ENCODE measurements around the gene KIAA1549. TPM values are rescaled to one million over a fixed set of nuclear protein-coding genes. Genes with fewer than 3 reads are reported as not detected.
"Not testable (repeated sequence)": the region's sequence is repeated elsewhere in the genome, so short reads cannot be mapped to it uniquely, and the experiment has no call there.

The KIAA1549 gene
- total RNA-seq, 2 donors from 2014 or later: 1.4 to 1.8 TPM

DNA sequence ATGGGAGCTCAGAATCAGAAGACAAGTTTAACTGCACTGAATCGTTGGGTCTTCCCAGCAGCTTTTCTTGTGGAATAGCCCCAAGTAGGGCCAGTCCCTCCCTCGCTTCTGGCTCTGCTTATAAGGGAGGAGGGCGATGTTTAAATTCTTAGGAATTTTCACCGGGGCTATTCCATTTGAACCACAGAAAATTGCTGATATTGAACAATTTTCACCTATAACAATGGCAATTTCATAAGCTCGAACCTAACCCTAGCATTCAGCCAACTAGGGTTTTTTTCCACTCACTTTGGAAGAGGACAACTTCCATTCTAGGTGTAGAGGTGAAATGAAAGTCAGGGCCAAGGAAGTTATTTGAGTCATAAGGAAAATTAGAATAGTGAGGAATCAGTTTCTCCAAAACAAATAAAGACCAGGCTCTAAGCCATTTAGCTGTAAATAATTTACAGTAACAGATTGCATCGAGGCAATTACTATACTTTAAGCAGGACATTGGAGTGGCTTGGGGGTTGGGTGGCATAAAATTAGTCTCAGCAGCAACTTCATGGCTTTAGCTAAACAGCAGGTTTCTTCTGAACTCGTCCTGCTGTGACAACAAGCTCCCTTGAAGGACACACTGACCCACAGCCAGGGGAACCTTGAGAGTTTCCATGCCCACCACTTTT is 181.7 kb downstream of the KIAA1549 start:
- DNase-seq (ENCODE audit: low spot score): no peak

DNA sequence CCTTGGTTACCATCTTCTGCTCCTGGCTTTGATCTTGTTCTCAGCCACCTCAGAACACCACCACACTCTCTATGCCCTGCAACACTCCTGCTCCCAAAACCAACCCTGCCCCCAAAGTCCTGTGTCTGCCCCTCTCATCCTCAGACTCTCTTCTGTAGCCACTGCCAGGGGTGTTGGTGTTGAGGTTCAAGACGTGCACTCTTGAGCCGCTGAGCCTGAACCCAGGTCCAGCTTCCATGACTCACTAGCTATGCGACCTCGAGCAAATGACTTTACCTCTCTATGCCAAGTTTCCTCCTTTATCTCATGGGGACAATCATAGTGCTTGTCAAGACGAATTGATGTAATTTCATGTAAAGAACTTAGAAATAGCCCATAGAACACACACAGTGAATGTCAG is 182.4 kb downstream of the KIAA1549 start:
- DNase-seq (ENCODE audit: low spot score): no peak
- intact Hi-C loops (cut with DNase I): no loop called here

More for the DNA sequence above, 181.7 kb downstream of the KIAA1549 start:
- intact Hi-C loops (cut with DNase I): no loop called here

DNA sequence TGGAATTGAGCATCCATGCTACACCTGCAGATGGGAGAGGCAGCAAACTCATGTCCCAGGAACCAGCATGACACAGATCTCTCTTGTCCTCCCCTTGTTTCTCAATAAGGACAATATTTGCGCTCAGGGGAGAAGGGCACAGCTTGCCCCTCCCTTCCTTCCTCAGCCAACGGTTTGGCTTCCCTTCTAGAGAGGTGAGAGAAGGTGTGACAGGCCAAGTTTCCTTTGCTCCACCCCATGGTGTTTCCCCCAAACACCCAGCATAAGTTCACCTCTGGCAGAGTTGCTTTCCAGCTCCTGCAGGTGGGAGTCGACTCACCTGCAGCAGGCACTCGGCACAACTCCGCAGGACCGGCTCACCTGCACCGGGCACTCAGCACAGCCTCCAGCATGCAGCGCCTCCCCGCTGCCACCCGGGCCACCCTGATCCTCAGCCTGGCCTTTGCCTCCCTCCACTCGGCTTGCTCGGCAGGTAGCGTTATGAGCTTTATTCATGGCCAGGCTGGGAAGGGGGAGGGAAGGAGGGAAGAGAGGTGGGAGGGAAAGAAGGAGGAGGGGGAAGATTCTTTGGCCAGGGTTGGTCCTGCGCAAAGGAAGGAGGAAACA is 183.4 kb downstream of the KIAA1549 start, which contains the start of the genes ATP6V0A4 and TMEM213:
TSS of gene ATP6V0A4 (minus strand) at position 482 of the 606 bp plus-strand sequence. CDS start 26,949 bp downstream, outside the sequence.
TSS of gene TMEM213 (plus strand) at position 280 of the 606 bp plus-strand sequence. CDS start at position 391, 111 bp downstream.
- intact Hi-C loops (cut with DNase I): no loop called here
- DNase-seq (ENCODE audit: low spot score): no peak

DNA sequence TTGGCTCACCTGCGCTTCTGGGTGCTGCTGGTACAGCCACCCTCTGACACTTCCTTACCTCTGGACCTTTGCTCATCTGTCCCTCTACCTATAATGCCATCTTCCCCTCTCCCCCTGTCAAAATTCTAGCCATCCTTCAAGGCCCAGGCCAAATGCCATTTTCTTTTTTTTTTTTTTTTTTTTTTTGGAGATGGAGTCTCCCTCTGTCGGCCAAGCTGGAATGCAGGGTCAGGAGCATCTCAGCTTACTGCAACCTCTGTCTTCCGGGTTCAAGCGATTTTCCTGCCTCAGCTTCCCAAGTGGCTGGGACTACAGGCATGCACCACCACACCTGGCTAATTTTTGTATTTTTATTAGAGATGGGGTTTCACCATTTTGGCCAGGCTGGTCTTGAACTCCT is 184.1 kb downstream of the KIAA1549 start:
- intact Hi-C loops (cut with DNase I); DNase-seq (ENCODE audit: low spot score): not testable (repeated sequence)

DNA sequence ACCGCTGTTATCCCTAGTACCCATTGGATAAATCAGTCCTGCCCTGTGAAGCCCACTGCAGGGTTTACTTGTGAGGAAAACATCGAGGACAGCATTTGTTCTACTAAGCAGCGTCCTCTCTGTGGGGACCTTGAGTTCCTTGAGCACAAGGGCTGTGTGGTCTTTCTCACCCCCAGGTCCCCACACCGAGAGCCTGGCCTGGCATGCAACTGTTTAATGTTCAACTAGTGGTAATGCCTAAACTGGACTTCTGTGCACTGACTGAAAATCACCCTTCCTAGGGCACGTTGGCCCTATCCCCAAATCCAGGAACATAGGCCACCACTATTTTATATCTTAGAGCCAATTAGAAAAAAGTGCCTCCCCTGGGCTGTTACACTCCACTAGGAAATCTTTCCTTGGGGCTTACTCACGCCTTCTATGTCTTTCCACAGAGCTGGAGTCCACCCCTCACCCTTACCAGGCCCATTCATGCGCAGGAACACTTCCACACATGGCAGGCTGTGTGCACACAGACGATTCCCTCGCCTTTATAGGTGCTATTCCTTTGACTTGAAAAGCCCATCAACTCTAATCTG is 185.1 kb downstream of the KIAA1549 start:
- intact Hi-C loops (cut with DNase I): no loop called here

DNA sequence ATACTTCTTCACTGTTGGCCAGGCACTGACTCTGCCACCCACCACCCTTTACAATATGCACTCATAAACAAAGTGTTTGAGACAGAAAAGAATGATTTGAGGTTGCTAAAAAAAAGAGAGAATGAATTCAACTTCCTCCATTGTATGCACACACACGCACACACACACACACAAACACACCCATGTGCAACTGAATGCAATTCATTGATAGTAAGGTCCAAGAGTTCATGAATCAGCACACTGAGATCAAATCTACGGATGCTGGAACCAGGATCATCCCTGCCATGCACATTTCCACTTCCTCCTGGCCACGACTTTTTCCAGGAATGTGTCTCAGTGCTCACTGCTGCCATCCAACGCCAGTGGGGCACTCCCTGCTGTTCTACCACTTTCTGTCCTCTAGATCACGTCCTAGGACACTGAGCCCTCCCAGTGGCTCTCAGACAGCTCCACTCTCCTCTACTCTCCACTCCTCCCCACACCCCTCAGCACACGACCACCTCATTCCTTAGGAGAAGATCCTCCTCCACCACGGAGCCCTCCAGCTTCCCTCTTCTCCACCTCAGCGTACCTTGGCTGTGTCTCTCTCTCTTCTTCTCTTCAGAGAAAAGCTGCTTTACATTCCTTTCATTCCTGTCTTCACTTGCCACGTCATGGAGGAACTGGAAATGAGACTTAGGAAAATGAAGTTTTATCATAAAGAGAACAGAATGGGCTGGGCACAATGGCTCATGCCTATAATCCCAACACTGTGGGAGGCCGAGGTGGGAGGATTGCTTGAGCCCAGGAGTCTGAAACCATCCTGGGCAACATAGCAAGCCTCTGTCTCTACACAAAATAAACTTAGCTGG is 195.4 kb downstream of the KIAA1549 start:
- intact Hi-C loops (cut with DNase I): no loop called here
- DNase-seq (ENCODE audit: low spot score): no peak

More for the DNA sequence above, 185.1 kb downstream of the KIAA1549 start:
- no peak for DNase-seq (ENCODE audit: low spot score)

DNA sequence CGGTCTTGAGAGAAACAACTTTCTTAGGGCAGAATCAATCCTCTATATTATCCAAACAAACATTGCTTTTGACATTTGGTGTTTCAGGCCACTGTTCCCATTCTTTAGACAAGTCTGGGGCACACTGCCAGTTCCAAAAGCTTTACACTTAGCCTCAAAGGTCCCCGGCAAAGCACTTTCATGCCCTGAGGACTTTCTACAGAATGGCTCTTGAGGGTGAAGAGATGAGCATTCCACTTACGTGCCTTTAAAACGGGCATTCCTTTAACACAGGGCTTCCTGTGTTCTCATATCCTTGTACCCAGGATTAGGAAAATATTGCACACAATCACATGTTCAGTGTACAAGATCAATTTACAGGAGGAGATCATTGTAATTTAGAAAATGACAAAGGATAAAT is 196.5 kb downstream of the KIAA1549 start:
- DNase-seq (ENCODE audit: low spot score): no peak

More for the DNA sequence above, 196.5 kb downstream of the KIAA1549 start:
- intact Hi-C loops (cut with DNase I): no loop called here

Other genes with a start within 250 kb of the KIAA1549 start
- not detected for gene TMEM213, start 183.4 kb downstream of the KIAA1549 start, total RNA-seq
- gene ATP6V0A4, start 183.2 kb downstream of the KIAA1549 start, total RNA-seq: not detected
- 10 to 100 TPM in 1 of 2 donors, 1 to 10 TPM in 1; 9.2 to 10.9 TPM for gene ZC3HAV1L, start 54.7 kb upstream of the KIAA1549 start, total RNA-seq
- 10 to 100 TPM; 26.8 TPM for gene ZC3HAV1, start 128.3 kb upstream of the KIAA1549 start, total RNA-seq
- gene UBN2, start 249.8 kb upstream of the KIAA1549 start, total RNA-seq: 10 to 100 TPM; 18.8 to 19.3 TPM

Measured in posterior vena cava (tissue), 2 donors.